ENCODE data around the gene RNASE2. TPM values are rescaled to one million over a fixed set of nuclear protein-coding genes. Genes with fewer than 3 reads are reported as not detected.

RNASE2 gene
- total and polyA plus RNA-seq, 8 donors = 0.78 to 30.6 (median 2.2) TPM

DNA sequence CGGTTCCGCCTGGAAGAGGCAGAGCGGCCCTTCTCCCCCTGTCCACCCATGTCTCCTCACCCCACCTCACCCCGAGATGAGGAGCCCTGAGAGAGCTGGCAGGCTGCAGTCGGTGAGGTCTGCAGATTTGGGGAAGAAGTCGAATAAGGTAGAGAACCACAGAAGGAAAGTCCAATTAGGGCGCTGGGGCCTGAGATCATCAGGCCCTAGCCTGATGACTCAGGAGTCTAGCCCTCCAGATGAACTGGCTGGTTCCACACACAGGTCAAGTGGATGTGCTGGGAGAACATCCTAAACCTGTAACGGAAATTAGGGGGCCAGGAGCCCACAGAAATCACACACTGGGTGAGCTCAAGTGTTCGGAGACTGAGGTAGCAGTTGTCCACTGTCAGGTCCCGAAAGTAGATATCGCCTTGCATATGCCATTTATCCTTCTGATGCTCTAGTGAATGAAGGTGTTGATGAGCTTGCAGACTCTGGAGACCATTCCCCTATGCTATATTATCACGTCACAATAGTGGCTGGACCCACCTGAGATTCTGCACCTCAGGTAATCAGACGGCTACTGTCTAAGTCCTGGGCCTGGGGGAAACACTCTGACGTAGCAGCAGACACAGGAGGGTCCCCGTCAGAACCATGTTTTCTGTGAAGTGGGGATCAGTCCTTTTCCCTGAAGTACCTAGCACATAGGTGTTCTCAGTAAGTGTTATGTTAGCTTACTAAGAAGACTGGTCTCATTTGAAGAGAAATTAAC, 33.6 kb downstream of the RNASE2 start:
- Histone ChIP-seq H3K9me3 (no peaks in the 10 kb centered on the region), H3K27me3 (no peaks in the 10 kb centered on the region), H3K36me3 (peaks cover 0 to 23% of the 10 kb centered on the region in 2 donors), H3K27ac (peak overlapping the region; percentile 87 to 88), H3K4me1 (peaks cover 13 to 54% of the 10 kb centered on the region in 2 donors), H3K4me3 (peak overlapping the region; percentile 68 to 91)
- DNase-seq = no peak
- TF ChIP-seq, protein P1, sequence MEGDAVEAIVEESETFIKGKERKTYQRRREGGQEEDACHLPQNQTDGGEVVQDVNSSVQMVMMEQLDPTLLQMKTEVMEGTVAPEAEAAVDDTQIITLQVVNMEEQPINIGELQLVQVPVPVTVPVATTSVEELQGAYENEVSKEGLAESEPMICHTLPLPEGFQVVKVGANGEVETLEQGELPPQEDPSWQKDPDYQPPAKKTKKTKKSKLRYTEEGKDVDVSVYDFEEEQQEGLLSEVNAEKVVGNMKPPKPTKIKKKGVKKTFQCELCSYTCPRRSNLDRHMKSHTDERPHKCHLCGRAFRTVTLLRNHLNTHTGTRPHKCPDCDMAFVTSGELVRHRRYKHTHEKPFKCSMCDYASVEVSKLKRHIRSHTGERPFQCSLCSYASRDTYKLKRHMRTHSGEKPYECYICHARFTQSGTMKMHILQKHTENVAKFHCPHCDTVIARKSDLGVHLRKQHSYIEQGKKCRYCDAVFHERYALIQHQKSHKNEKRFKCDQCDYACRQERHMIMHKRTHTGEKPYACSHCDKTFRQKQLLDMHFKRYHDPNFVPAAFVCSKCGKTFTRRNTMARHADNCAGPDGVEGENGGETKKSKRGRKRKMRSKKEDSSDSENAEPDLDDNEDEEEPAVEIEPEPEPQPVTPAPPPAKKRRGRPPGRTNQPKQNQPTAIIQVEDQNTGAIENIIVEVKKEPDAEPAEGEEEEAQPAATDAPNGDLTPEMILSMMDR (IDR thresholded peaks at IDR 0.05) = no peak
- intact Hi-C loops (cut with DNase I) = no loop called here
- no peak for ATAC-seq

DNA sequence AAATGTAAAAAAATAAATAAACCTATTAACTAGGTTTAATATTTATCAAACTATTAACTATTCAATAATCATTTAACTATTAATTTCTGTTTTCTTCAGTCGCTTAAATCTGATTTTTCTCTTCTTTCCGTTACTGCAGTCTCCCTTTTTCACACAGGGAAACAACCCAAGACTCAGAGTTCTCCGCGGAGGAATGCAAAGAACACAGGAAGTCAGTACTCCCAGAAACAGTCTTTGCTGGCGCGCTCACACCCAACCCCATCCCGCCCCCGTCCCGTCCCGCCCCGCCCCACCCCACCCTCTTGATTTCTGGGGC, 34.1 kb downstream of the RNASE2 start:
- H3K27me3 ChIP-seq = no peaks in the 10 kb centered on the region
- H3K9me3 ChIP-seq = no peaks in the 10 kb centered on the region
- peak overlapping the region; percentile 68 to 91 for H3K4me3 ChIP-seq
- peaks cover 13 to 54% of the 10 kb centered on the region in 2 donors for H3K4me1 ChIP-seq
- H3K36me3 ChIP-seq = peaks cover 0 to 28% of the 10 kb centered on the region in 2 donors
- intact Hi-C loops (cut with DNase I) = no loop called here
- H3K27ac ChIP-seq = peak overlapping the region; percentile 87 to 88
- no peak for DNase-seq
- ATAC-seq = no peak
- TF ChIP-seq, protein P1 (IDR thresholded peaks at IDR 0.05) = no peak

DNA sequence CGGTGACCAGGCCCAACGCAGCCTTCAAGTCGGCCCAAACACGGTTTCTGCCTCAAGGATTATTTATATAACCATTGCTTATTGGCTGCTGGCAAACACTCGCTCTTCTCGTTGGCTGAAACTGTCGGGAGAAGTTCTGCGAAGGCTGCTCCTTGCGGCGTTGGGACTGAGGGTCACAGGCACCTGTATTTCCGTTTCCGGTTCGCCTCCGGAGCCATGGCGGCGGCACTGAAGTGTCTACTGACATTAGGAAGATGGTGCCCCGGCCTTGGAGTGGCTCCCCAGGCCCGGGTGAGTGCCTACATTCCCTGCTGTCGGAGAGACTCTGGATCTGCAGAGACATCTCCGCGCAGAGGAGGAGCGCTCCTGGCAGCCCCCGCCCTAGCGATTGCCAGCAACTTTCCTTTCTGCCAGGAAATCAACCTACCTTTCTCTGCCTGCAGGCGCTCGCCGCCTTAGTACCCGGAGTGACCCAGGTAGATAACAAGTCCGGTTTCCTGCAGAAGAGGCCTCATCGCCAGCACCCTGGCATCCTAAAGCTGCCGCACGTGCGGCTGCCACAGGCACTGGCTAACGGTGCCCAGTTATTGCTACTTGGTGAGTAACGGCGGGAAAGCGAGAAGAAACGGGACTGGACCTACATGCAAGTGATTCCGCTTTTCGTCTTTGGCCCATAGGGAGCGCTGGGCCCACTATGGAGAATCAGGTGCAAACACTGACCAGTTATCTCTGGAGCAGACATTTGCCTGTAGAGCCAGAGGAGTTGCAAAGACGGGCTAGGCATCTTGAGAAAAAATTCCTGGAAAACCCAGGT, 34.7 kb downstream of the RNASE2 start, which contains the start of gene METTL17:
TSS of gene METTL17 (plus strand) at position 194 of the 814 bp plus-strand sequence. CDS start at position 217, 23 bp downstream.
- TF ChIP-seq, protein P1 (IDR thresholded peaks at IDR 0.05) = no peak
- DNase-seq (peak; percentile 91 to 97 (median 92)), ATAC-seq (peak; percentile 93)
- H3K27me3 ChIP-seq = no peaks in the 10 kb centered on the region
- H3K4me1 ChIP-seq = peaks cover 13 to 54% of the 10 kb centered on the region in 2 donors
- peak within 1 kb of the TSS; percentile 87 to 88 for H3K27ac ChIP-seq
- H3K36me3 ChIP-seq = peaks cover 0 to 34% of the 10 kb centered on the region in 2 donors
- no peaks in the 10 kb centered on the region for H3K9me3 ChIP-seq
- intact Hi-C loops (cut with DNase I) = no loop called here
- peak within 1 kb of the TSS; percentile 68 to 91 for H3K4me3 ChIP-seq

DNA sequence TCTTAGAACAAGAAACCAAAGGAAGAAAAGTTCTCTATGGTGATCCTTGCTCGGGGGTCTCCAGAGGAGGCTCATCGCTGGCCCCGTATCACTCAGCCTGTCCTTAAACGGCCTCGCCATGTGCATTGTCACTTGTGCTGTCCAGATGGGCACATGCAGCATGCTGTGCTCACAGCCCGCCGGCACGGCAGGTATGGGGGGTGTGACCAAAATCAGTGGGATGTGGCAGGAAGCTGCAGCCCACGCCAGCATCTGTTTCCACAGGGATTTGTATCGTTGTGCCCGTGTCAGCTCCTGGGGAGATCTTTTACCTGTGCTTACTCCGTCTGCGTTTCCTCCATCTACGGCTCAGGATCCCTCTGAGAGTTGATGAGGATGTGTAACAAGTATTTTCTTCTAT, 41.2 kb downstream of the RNASE2 start:
- DNase-seq (peak in 1 of 4 donors; percentile 63), ATAC-seq (no peak)
- H3K4me3 ChIP-seq = no peak overlapping the region
- H3K27me3 ChIP-seq = no peaks in the 10 kb centered on the region
- H3K9me3 ChIP-seq = no peaks in the 10 kb centered on the region
- TF ChIP-seq, protein P1 (IDR thresholded peaks at IDR 0.05) = no peak
- H3K27ac ChIP-seq = no peak overlapping the region
- H3K36me3 ChIP-seq = peaks cover 0 to 65% of the 10 kb centered on the region in 2 donors
- peaks cover 2 to 5% of the 10 kb centered on the region in 2 donors for H3K4me1 ChIP-seq
- intact Hi-C loops (cut with DNase I) = no loop called here

DNA sequence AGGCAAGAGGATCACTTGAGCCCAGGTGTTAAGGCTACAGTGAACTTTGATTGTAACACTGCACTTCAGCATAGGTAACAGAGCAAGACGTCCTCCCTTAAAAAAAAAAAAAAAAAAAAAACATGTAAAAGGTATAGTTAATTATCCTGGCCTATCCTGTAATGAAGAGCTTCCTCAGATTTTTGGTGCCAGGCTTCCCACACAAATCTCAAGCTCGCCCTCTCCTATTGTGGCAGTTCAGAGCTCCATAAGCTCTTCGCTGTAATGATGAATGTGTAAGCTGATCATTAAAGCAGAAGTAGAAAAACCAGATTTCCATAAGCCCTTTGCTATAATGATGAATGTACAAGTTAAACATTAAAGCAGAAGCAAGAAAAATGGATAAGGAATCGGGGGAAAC, 41.8 kb downstream of the RNASE2 start:
- no peaks in the 10 kb centered on the region for H3K9me3 ChIP-seq
- no peak overlapping the region for H3K4me3 ChIP-seq
- TF ChIP-seq, protein P1 (IDR thresholded peaks at IDR 0.05) = no peak
- H3K27me3 ChIP-seq = no peaks in the 10 kb centered on the region
- peaks cover 0 to 59% of the 10 kb centered on the region in 2 donors for H3K36me3 ChIP-seq
- DNase-seq (no peak), ATAC-seq (no peak)
- H3K4me1 ChIP-seq = no peaks in the 10 kb centered on the region
- intact Hi-C loops (cut with DNase I) = no loop called here
- no peak overlapping the region for H3K27ac ChIP-seq
